Activated CD4-positive, CD25-positive, alpha-beta regulatory T cell treated with anti-CD3 and anti-CD28 coated beads, Interleukin-2, amount 50 U/mL, for 24 hours (primary cell): Measurements from ENCODE around the gene DUSP19.

ENCODE experiments used
- ATAC-seq, 2 donors: fragments of 150-1000 bp; cut with Tn5 transposase; one replicate each; pipeline ENCODE4 v1.10.0; 2021; ENCODE audit warnings: mild to moderate bottlenecking in 1 of 2, moderate library complexity in 1 of 2

The DUSP19 gene

DNA sequence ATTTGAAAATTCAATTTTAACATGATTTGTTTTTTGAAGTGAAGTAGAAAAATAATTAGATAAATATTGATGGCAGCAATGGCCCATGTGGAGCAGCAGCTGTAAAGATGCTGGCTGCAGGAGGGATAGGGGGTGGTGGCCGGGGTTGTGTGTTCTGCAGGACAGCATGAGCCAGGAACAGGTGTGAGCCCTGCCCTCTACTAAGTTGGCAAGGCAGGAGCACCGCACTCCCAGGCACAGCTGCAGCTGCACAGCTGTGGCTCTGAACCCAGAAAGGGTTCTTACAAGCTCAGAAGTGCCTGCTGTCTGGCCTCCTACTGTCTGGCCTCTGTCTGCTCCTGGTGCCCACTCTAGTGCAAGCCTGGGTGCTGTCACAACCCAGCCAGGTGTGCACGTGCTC, 10.0 kb upstream of the DUSP19 start:
- no peak for ATAC-seq

DNA sequence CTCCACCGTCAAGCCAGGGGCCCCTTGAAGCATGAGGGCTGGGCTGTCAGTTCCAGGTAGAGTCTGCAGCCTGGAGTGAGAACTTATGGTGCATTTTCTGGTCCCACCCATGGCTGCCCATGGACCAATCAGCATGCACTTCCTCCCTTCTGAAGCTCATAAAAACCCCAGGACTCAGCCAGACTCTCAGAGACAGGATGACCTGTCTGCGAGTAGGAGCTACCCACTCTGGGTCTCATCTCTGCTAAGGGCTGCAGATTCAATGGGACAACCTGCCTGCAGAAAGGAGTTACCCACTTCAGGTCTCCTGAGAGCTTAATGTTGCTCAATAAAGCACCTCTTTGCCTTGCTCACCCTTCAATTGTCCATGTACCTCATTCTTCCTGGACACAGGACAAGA, 9.4 kb upstream of the DUSP19 start:
- no peak for ATAC-seq

DNA sequence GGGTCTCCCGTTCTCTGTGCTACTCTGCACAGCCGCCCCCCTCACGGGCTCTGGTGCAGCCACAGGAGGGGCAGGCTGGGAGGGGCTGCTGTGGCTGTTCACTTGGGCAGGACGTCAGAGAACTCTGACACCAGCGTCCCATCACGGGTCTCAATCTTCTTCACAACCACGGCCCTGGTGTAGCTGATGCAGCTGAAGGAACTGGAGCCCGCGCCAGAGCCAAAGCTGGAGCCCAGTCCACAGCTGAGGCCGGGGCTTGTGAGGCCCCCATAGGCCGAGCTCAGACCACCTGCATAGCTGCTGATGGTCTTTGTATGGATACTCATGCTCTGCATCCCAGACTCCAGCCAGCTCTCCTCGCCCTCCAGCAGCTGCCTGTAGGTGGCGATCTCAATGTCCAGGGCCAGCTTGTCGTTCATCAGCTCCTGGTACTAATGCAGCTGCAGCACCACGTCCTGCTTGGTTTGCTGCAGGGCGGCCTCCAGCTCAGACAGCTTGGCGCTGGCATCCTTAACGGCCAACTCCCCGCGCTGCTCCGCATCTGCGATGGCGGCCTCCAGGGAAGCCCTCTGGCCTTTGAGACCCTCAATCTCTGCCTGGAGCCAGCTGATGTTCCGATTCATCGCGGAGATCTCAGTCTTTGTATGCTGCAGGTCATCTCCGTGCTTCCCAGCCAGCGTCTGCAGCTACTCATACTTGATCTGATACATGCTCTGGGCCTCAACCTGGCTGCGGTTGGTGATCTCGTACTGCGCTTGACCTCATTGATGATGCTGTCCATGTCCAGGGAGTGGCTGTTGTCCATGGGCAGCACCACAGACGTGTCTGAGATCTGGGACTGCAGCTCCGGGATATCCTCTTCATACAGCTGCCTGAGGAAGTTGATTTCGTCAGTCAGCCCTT, 7.4 kb upstream of the DUSP19 start:
- ATAC-seq = no peak

DNA sequence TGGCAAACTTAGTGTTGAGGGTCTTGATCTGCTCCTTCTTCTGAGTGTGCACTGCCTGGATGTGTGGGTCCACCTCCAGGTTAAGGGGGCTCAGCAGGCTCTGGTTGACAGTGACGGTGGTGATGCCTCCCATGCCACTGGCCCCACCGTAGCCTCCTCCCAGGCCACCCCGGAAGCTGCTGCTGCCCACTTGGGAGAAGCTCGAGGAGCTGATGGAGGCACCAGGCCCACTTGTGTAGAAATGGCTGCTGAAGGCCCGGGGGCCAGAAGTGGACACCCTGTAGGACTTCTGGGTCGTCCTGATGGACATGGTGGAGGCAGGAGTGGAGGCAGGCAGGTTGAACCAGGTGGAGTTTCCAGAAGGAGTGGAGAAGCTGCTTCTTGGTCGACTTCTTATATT, 6.4 kb upstream of the DUSP19 start:
- ATAC-seq = no peak

DNA sequence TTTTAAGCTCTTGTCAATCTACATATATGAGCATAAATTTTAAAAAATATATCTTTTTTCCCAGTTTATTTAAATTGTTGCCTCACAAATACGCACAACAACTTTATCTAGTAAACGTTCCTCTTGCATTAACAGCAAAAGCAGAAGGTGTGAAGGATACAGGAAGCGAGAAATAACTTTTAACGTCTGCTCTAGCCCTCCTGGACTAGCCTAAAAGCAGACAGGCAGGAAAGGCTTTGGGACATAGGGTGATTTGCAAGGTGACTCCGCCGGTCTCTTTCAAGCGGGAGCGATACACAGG, 434 bp upstream of the DUSP19 start:
- ATAC-seq = peak in 1 of 2 donors; percentile 25

DNA sequence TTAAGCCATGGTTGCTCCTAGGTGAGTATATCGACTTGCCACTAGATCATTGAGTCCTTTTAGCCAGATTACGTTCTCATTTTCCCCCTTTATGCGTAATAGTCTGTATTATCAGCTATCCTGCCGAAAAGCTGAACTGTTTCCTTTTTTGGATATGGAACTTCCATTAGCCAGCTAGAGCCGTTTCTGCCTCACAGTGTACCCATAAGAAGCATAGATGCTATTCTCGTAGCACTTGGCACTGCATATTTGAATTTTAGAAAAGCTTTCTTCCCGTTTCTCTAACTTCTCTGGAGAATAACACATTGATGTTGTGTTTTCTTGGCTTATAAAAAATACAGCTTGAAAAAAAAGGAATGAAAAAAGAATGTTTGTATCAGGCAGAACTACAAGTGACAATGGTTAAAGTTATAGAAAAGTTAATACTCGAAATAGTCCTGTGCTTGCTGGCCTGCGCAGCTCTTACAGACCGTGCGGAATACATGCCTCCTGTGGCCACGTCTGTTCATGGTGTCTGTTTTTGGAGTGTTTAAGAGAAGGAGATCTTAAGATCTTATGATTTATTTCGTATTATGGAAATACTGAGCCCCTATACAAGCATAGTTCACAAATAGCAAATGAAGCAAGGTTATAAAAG, 710 bp downstream of the DUSP19 start:
- ATAC-seq = peak in 1 of 2 donors; percentile 20

DNA sequence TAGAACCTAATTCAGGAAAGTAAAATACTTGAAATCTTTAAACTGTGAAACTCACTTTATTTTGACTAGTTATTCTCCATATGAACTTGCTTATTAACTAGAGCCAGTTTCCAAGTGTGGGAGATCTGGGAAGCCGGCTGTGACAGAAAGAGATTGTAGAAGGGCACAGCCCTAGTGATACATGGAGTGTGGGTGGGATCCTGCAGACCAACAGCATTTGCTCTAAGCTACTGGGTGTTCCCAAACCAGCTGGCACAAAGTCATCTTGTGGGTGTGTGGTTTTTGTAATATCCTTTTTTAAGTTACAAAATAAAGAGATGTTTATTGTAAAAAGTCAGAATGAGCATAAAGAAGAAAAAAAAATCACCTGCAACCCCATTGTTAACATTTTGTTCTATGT, 3.4 kb downstream of the DUSP19 start:
- ATAC-seq = no peak

DNA sequence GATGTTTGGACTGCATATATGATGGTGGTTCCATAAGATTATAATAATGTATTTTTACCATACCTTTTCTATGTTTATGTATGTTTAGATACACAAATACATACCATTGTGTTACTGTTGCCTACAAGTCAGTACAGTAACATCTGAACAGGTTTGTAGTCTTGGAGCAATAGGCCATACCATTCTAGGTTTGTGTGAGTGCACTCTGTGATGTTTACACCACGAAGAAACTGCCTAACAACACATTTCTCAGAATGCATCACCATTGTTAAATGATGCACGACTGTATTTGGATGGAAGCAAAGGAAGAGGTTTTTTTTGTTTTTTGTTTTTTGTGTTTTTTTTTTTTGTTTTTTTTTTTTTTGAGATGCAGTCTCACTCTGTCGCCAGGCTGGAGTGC, 9.5 kb downstream of the DUSP19 start:
- no peak for ATAC-seq

DNA sequence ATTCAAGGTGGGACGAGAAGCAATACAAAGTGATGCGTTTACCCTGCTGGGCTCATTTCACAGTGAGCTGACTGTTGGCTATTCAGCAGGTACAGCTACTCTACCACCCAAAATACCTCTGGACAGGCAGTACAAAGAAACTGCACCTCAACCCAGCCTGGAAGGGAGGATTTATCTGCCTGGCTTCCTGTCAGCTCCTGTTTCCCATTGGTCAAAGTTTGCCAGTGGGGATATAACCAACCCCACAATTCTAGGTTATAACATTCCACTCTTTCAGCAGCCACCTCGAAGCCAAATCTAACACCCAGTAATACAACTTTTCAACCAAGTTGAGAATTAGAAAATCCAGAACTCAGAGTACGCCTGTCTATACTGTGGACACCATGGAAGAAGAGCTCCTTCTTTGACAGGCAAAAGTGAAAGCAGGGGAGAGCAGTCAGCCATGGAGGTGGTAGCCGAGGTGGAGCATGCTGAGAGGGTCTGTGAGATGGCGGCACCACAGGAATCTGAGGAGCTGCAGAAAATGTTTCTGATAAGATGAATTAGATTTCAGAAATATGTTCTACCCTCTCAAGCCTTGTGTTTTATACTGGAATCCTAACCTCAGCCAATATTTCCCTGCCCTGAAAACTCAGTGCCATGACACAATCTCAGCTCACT, 10.8 kb downstream of the DUSP19 start:
- ATAC-seq = no peak

DNA sequence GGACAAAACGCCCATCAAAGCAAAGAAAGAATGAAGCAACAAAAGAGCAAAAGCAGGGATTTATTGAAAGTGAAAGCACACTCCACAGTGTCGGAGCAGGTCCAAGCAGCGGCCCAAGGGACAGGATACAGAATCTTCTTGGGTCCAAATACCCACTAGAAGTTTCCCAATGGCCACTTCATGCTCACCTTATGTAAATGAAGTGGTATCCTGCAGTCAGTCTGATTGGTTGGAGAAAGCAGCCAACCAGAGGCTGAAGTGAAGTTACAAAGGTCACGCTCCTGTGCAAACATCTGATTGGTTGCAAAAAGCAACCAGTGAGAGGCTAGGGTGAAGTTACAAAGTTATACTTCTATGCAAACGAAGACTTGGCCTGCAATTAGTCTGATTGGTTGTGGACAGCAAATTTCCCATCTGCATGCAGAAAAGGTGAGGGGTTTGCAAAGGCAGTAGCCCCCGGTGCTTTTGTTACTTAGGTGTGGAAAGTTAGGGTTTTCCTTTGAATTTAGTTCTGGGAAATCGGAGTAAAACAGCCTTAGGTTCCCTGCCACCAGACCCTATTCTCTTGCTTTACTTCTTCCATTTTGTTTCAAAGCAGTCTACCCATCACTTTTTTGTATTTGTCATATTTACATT, 12.9 kb downstream of the DUSP19 start:
- no peak for ATAC-seq

DNA sequence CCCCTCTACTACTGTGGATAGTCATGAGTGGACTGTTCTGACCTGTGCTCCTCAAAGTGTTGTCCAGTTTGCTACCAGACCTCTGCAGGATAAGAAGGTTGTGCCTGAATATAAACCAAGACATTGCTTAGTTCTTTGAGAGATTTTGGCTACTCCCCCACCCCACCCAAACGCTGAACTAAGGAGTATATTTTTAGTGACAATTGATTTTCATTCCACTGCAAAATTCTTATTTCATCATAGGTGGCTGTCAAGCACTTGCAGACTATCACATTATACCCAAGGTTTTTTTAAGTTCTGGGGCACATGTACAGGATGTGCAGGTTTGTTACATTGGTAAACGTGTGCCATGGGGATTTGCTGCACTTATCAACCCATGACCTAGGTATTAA, 13.4 kb downstream of the DUSP19 start:
- no peak for ATAC-seq

DNA sequence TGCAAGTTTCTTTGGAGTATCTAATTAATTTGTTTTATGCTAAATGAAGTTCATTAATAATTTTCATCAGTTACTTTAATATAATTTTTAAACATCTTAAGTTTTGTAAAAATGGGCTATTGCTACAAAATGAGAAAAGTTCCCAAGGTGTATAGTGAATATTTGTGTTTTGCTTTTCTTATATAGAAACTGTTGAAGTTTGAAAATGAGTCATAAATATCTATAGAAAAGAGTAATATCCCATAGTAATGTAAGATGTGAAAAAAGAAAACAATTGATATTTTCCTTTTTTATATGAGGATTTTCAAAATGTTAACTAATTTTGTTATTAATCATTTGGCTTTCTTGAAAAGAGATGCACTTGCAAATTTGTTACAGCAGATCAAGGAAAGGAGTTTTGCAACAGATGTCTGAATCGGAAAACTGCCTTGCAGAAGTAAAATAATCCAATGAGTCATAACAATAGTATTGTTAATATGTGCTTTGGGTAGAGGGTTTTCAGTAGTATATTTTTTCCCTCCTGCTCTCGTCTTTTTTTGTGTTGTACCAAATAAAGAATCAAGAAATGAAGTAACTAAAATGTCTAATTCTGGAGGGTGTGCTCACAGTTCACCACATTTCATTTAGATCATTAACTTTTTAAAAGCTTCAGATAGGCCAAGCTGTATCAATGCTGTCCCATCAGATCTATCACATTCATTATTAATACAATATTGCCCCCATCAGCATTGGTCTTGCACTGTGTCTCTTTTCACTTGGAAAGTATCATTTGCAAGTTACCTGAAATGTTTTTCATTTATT, 15.5 kb downstream of the DUSP19 start:
- ATAC-seq = peak in 1 of 2 donors; percentile 20

DNA sequence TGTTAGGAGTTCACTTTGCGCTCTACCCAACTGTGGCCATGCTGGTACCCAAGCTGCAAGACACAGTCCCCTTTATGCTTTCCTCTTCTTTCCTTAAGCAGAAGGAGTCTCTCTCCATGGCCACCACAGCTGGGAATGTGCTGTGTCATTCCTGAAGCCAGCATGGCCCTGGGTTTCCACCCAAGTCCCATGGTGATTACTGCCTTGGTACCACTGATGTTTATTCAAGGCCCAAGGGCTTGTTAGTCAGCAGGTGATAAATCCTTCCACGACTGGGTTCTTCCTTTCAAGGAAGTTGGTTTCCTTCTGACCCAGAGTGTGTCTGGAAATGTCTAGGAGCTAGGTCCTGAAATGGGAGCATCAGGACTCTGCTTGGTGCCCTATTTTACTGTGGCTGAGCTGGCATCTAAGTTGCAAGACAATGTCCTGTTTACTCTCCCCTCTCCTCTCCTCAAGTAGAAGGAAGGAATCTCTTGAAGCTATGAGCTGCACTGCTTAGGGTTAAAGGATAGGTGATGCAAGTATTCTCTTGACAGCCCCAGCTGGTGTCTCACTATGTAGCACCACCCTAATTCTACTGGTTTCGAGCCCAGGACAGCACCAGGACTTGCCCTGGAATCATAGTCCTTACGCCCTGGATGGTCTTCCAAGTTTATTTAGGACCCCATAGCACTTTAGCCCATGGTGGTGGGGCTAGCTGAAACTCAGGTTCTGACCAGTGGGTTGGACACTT, 27.0 kb downstream of the DUSP19 start:
- ATAC-seq = no peak

DNA sequence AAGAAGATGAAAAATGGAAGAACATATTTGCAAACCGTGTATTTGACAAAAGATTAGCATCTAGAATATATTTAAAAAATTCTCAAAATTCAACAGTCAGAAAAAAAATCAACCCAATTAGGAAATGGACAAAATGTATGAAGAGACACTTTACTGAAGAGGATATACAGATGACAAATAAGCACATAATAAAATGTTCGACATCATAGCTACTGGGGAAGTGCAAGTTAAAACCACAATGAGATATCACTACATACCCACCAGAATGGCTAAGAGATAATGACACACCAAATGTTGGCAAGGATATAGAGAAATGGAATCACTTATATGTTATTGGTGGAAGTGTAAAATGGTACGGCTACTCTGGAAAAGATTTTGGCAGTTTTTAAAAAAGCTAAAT, 34.0 kb downstream of the DUSP19 start:
- no peak for ATAC-seq

DNA sequence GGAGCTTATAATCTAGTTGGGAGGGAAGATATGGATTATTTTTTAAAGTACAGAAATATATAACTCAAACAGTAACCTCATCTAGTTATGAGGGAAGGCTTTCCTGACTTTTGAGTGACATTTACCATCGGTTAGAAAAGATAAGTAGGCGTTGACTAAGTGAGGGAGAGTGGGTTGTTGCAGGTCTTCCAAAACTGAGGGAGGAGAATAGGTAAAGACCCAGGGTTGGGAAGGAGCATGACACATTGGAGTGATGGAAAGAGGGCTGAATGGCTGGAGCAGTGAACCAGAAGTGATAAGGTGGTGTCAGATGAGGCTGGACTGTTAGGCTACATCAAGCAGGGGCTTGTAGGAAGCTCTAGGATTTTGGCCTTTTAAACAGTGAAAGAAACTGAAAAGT, 35.1 kb downstream of the DUSP19 start:
- ATAC-seq = no peak

DNA sequence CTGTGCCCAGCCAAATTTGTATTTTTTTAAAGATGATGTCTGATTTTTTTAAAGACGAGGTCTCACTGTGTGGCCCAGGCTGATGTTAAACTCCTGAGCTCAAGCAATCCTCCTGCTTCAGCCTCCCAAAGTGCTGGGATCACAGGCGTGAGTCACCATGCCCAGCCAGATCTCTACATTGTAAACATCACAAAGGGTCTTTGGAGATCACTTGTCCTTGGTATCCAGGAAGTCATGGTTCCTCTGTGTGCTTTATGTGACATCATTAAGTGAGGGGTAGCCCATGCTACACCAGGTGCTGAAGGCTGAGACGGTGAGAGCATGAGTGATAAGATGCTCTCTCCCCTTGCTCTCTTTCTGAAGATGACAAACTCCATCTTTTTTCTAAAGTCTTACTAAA, 38.7 kb downstream of the DUSP19 start:
- no peak for ATAC-seq

DNA sequence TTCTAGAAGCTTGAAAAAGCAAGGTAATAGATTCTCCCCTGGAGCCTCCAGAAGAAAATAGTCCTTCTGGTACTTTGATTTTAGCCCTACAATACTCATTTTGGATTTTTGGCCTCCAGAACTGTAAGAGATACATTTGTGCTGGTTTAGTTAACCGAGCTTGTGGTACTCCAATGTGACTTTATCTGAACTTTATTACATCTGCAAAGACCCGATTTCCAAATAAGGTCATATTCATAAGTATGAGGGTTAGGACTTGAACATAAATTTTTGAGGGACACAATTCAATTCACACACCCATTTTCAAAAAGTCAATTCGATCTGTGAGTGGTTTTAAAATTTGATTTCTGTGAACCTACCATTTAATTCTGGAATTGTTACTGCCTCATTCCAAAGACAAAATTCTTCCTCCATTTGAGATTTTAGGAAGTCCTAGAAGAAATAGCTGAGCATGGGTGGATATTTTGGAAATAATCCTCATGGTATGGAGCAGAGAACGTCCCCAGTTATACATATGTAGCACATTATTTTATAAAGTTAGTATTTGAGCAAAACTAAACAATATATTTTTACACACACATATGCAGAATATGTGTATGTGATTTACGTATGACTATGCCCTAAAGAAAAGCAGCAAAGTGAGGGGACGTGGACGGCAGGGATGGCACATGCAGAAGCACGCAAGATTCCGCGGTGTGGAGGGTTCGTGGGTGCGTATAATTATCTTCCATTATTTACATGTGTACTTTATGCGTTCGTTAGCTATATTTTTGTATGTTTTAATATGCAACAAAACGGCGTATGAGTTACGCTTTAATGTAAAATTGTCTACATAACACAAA, 44.8 kb downstream of the DUSP19 start:
- ATAC-seq = no peak

DNA sequence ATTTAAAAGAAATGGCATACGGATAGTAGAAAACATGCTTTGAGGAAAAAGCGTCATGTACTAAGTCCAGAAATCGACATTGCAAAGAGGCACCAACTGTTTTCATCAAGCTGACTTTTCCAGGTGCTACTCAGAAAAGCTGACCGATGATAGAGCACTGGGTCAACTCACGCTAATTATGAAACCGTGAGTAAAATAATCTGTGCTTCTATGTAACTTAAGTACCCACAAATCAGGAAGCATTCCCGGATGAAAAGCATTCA, 45.3 kb downstream of the DUSP19 start:
- peak; percentile 18 to 24 for ATAC-seq

DNA sequence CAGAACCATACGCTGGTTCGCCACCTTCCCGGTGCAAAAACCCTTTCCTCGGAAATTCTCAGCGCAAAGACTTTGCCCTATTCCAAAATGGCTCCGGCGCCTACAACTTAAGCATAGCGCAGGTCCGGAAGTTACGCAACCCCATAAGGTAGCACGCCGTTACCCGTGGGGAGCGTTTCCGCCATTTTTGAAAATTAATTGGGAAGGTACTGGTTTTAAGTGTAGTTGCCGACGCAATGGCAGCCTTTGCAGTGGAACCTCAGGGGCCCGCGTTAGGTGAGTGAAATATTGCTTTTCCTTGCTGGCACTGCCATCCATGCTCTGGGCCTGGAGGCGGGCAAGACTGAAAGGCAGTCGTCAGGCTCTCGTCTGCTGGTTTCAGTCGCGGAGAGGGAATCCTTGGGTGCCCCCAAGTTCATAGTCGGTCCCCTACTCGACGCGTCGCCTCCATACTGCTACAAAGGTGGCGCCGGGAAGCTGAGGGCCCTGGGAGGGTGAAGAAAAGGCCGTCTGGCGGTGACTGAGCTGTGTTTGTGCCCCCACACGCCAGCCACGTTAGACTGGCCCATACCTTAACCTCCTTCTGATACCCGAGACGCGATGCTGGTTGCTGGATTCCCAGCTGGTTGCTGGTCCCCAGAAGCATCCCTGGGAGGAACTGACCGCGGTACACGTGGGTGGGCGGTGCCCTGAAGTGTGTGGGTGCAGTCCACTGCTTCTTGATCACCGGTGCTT, 45.8 kb downstream of the DUSP19 start, which contains the start of gene NUP35:
NUP35 (plus strand) TSS at position 222 of the 735 bp plus-strand sequence; CDS start at position 237, 15 bp downstream.
- ATAC-seq = peak; percentile 94 to 97

DNA sequence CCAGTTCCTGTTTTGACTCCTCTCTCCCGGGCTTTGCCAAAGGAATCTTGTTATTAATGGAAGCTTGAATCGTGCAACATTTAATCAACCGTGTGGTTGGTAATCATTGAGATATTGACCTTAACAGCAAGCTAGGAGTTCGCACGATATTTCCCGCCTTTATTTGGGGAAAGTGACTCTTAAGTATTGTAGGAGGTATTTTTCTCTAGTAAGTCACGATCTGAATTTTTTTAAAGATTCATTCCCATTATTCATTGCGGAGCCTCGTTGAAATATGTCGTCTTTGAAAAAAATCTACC, 46.4 kb downstream of the DUSP19 start:
- ATAC-seq = no peak
